DND-41 (cell line): ENCODE data around the gene FAM13A.

ENCODE experiments used
- ATAC-seq: fragments of 200-7000 bp; cut with Tn5 transposase; 3 replicates; pipeline ENCODE4 v1.9.1; 2021; ENCODE audit warnings: low read depth; ENCODE audit not compliant: insufficient read depth
- DNase-seq: peaks from one replicate; pipeline ENCODE4 v3.0.0-alpha.2; 2020
- H2AFZ ChIP-seq: 2 replicates; pipeline ENCODE4 v1.6.0; 2012; ENCODE audit warnings: low read depth, low read length
- H3K27ac ChIP-seq: 2 replicates; pipeline ENCODE4 v1.5.1; 2012; ENCODE audit warnings: low read length, inconsistent platforms
- H3K27me3 ChIP-seq: fragments of 200-600 bp; sonication (generic); 2 replicates; pipeline ENCODE4 v1.6.0; 2012; ENCODE audit warnings: low read length, mild to moderate bottlenecking, inconsistent platforms; ENCODE audit not compliant: insufficient read depth, poor library complexity
- H3K36me3 ChIP-seq: 2 replicates; pipeline ENCODE4 v1.5.1; 2012; ENCODE audit warnings: low read length, inconsistent platforms; ENCODE audit not compliant: insufficient read depth
- H3K4me1 ChIP-seq: 2 replicates; pipeline ENCODE4 v1.5.1; 2012; ENCODE audit warnings: mild to moderate bottlenecking, low read length; ENCODE audit not compliant: insufficient read depth
- H3K4me2 ChIP-seq: 2 replicates; pipeline ENCODE4 v1.6.0; 2012; ENCODE audit warnings: mild to moderate bottlenecking, moderate library complexity, low read length, inconsistent platforms; ENCODE audit not compliant: insufficient read depth
- H3K4me3 ChIP-seq, 2 experiments: fragments of 200-600 bp in 1 of 2; shearing (Covaris generic) in 1 of 2; 2 replicates each; pipeline ENCODE4 v1.5.1; 2012 to 2016; ENCODE audit warnings: inconsistent platforms in 2 of 2, low read length in 2 of 2, mild to moderate bottlenecking in 2 of 2, low read depth in 1 of 2, moderate library complexity in 1 of 2
- H3K79me2 ChIP-seq: 2 replicates; pipeline ENCODE4 v1.6.0; 2012; ENCODE audit warnings: low read length, inconsistent platforms; ENCODE audit not compliant: insufficient read depth
- H3K9ac ChIP-seq: 2 replicates; pipeline ENCODE4 v1.6.0; 2012; ENCODE audit warnings: low read depth, mild to moderate bottlenecking, inconsistent platforms, low read length, moderate library complexity
- H3K9me3 ChIP-seq: 2 replicates; pipeline ENCODE4 v1.5.1; 2012; ENCODE audit warnings: low read length, moderate library complexity, mild to moderate bottlenecking, inconsistent platforms; ENCODE audit not compliant: insufficient read depth, severe bottlenecking
- H4K20me1 ChIP-seq: 2 replicates; pipeline ENCODE4 v1.6.0; 2012; ENCODE audit warnings: low read length; ENCODE audit not compliant: insufficient read depth
- EZH2 ChIP-seq: IDR thresholded peaks from 3 replicates; pipeline ENCODE4 v1.6.1; 2012; ENCODE audit warnings: borderline replicate concordance, low read depth, mild to moderate bottlenecking, moderate library complexity, low read length, inconsistent platforms; ENCODE audit not compliant: severe bottlenecking
- TF ChIP-seq, protein P1 (sequence below): IDR thresholded peaks from 2 replicates; pipeline ENCODE4 v1.5.1; 2012; ENCODE audit warnings: borderline replicate concordance, low read length, moderate library complexity, mild to moderate bottlenecking; ENCODE audit not compliant: poor library complexity, severe bottlenecking; ENCODE audit errors: extremely low read depth

Gene FAM13A

GRCh38 chr4:88831031-88831430, 226.0 kb downstream of the FAM13A start:
- Histone ChIP-seq H3K79me2 (no peaks in the 10 kb centered on the region), H4K20me1 (no peaks in the 10 kb centered on the region), H3K4me2 (no peak overlapping the region), H2AFZ (no peak overlapping the region), H3K9ac (no peak overlapping the region), H3K27me3 (peaks cover 18% of the 10 kb centered on the region), H3K4me3 (no peak overlapping the region), H3K4me1 (no peaks in the 10 kb centered on the region), H3K36me3 (no peaks in the 10 kb centered on the region), H3K27ac (no peak overlapping the region), H3K9me3 (no peaks in the 10 kb centered on the region)
- ATAC-seq: no peak
- no peak for TF ChIP-seq EZH2
- TF ChIP-seq, protein P1, sequence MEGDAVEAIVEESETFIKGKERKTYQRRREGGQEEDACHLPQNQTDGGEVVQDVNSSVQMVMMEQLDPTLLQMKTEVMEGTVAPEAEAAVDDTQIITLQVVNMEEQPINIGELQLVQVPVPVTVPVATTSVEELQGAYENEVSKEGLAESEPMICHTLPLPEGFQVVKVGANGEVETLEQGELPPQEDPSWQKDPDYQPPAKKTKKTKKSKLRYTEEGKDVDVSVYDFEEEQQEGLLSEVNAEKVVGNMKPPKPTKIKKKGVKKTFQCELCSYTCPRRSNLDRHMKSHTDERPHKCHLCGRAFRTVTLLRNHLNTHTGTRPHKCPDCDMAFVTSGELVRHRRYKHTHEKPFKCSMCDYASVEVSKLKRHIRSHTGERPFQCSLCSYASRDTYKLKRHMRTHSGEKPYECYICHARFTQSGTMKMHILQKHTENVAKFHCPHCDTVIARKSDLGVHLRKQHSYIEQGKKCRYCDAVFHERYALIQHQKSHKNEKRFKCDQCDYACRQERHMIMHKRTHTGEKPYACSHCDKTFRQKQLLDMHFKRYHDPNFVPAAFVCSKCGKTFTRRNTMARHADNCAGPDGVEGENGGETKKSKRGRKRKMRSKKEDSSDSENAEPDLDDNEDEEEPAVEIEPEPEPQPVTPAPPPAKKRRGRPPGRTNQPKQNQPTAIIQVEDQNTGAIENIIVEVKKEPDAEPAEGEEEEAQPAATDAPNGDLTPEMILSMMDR: no peak
- DNase-seq: no peak

DNA sequence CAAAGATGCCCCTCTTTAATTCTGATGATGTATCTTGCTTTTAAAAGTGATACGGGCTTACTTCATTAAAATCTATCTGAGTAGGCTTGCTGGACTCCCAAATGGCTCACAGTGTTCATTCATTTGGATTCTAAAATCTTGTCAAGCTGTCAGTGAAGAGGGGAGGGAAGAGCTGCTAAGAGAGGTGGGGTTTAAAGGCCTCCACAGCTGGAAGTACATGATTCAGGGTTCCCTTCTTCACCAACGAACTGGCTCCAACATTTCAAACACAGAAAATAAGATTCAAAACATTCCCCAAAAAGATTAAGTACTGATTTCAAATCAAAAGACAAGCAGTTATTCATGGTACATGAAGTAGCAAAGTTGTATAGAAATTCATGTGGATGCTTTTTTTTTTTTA, 226.4 kb downstream of the FAM13A start:
- ATAC-seq (no peak), DNase-seq (no peak)
- no peak overlapping the region for H3K4me3 ChIP-seq
- no peaks in the 10 kb centered on the region for H3K36me3 ChIP-seq
- no peak overlapping the region for H2AFZ ChIP-seq
- peaks cover 18% of the 10 kb centered on the region for H3K27me3 ChIP-seq
- H3K27ac ChIP-seq: no peak overlapping the region
- H3K4me2 ChIP-seq: no peak overlapping the region
- no peaks in the 10 kb centered on the region for H3K4me1 ChIP-seq
- H3K79me2 ChIP-seq: no peaks in the 10 kb centered on the region
- TF ChIP-seq, protein P1: no peak
- TF ChIP-seq EZH2: no peak
- H3K9ac ChIP-seq: no peak overlapping the region
- no peaks in the 10 kb centered on the region for H4K20me1 ChIP-seq
- H3K9me3 ChIP-seq: no peaks in the 10 kb centered on the region

DNA sequence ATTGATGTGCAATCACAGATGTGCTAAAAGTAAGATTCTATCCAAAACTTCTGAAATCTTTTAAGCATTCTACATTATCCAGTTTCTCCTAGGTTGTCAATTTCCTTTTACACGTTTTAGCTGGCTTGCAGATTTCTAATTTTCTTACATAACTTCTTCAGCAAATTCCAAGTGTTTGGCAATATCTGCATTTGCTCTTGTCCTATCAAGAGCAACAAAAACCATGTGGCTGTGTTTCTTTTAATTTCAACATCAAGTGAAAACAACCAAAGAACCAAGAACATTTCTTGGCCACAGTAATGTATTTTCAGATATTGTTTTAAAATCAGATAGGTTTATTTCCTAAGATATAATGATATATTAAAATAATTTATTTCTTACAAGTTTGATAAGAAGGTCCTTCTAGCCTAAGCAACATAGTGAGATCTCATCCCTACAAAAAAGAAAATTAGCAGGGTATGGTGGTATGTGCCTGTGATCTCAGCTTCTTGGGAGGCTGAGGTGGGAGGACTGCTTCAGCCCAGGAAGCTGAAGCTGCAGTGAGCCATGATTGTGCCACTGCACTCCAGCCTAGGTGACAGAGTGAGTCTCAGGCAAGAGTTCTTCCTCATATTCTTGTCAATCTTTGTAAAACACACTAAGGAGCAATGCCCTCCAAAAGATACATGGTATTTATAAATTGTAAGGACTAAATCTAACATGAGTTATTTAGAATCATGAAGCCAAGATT, 228.0 kb downstream of the FAM13A start:
- Histone ChIP-seq H3K4me2 (no peak overlapping the region), H4K20me1 (no peaks in the 10 kb centered on the region), H2AFZ (no peak overlapping the region), H3K9me3 (no peaks in the 10 kb centered on the region), H3K79me2 (no peaks in the 10 kb centered on the region), H3K4me3 (no peak overlapping the region), H3K27me3 (peaks cover 18% of the 10 kb centered on the region), H3K36me3 (no peaks in the 10 kb centered on the region), H3K27ac (no peak overlapping the region), H3K9ac (no peak overlapping the region), H3K4me1 (peaks cover 4% of the 10 kb centered on the region)
- TF ChIP-seq EZH2: no peak
- TF ChIP-seq, protein P1: no peak
- no peak for ATAC-seq
- no peak for DNase-seq
